SK-N-SH treated with all-trans-retinoic acid at 6 μM for 48 hours (cell line): ENCODE measurements around the gene CHD3.

Source experiments
- ATAC-seq: fragments of 200-7000 bp; cut with Tn5 transposase; 3 replicates; pipeline ENCODE4 v1.9.1; 2020; ENCODE audit warnings: mild to moderate bottlenecking, moderate library complexity
- BACH2 ChIP-seq: fragments of 250-450 bp; sonication (Bioruptor Pico); IDR thresholded peaks from 2 replicates; pipeline ENCODE4 v1.9.0; 2021; ENCODE audit warnings: mild to moderate bottlenecking, borderline replicate concordance
- CREB5 ChIP-seq: fragments of 250-450 bp; sonication (Bioruptor Pico); IDR thresholded peaks from 2 replicates; pipeline ENCODE4 v1.5.1; 2020; ENCODE audit warnings: low read depth, mild to moderate bottlenecking, moderate library complexity
- CSRNP3 ChIP-seq: fragments of 250-450 bp; sonication (Bioruptor Pico); IDR thresholded peaks from 2 replicates; pipeline ENCODE4 v1.5.1; 2021; ENCODE audit warnings: mild to moderate bottlenecking, moderate library complexity
- ESRRG ChIP-seq: fragments of 250-450 bp; sonication (Bioruptor Pico); IDR thresholded peaks from 2 replicates; pipeline ENCODE4 v1.6.1; 2021; ENCODE audit warnings: mild to moderate bottlenecking
- GLIS3 ChIP-seq: fragments of 250-450 bp; sonication (Bioruptor Pico); IDR thresholded peaks from 2 replicates; pipeline ENCODE4 v1.5.0; 2020; ENCODE audit warnings: mild to moderate bottlenecking, moderate library complexity
- OSR1 ChIP-seq: fragments of 250-450 bp; sonication (Bioruptor Pico); IDR thresholded peaks from 2 replicates; pipeline ENCODE4 v1.8.0; 2022; ENCODE audit warnings: moderate library complexity, mild to moderate bottlenecking, inconsistent platforms
- PATZ1 ChIP-seq: fragments of 250-450 bp; sonication (Bioruptor Pico); IDR thresholded peaks from 2 replicates; pipeline ENCODE4 v1.8.0; 2020; ENCODE audit warnings: mild to moderate bottlenecking, moderate library complexity, borderline replicate concordance
- POU6F1 ChIP-seq: fragments of 250-450 bp; sonication (Bioruptor Pico); IDR thresholded peaks from 2 replicates; pipeline ENCODE4 v1.8.0; 2021; ENCODE audit warnings: low read depth, mild to moderate bottlenecking, moderate library complexity, borderline replicate concordance
- RARB ChIP-seq: fragments of 250-450 bp; sonication (Bioruptor Pico); IDR thresholded peaks from 2 replicates; pipeline ENCODE4 v1.8.0; 2021; ENCODE audit warnings: mild to moderate bottlenecking, moderate library complexity
- SNAI2 ChIP-seq: fragments of 250-450 bp; sonication (Bioruptor Pico); IDR thresholded peaks from 2 replicates; pipeline ENCODE4 v1.5.0; 2020; ENCODE audit warnings: mild to moderate bottlenecking, moderate library complexity
- TCF4 ChIP-seq: fragments of 250-450 bp; sonication (Bioruptor Pico); IDR thresholded peaks from 2 replicates; pipeline ENCODE4 v1.8.0; 2021; ENCODE audit warnings: mild to moderate bottlenecking, moderate library complexity, borderline replicate concordance
- TOX ChIP-seq: fragments of 250-450 bp; sonication (Bioruptor Pico); IDR thresholded peaks from 2 replicates; pipeline ENCODE4 v1.8.0; 2021; ENCODE audit warnings: mild to moderate bottlenecking, moderate library complexity, borderline replicate concordance
- TSHZ2 ChIP-seq: fragments of 250-450 bp; sonication (Bioruptor Pico); IDR thresholded peaks from 2 replicates; pipeline ENCODE4 v1.5.0; 2020; ENCODE audit warnings: mild to moderate bottlenecking, moderate library complexity
- ZC3H10 ChIP-seq: fragments of 250-450 bp; sonication (Bioruptor Pico); IDR thresholded peaks from 2 replicates; pipeline ENCODE4 v1.5.1; 2021; ENCODE audit warnings: mild to moderate bottlenecking, moderate library complexity
- ZFP3 ChIP-seq: fragments of 250-450 bp; sonication (Bioruptor Pico); IDR thresholded peaks from 2 replicates; pipeline ENCODE4 v1.5.0; 2020; ENCODE audit warnings: mild to moderate bottlenecking, moderate library complexity
- ZFP30 ChIP-seq: fragments of 450-650 bp; formaldehyde crosslinking; IDR thresholded peaks from 2 replicates; pipeline ENCODE4 v1.5.0; 2022; ENCODE audit warnings: mild to moderate bottlenecking, moderate library complexity
- ZNF565 ChIP-seq: fragments of 450-650 bp; formaldehyde crosslinking; conservative IDR thresholded peaks from 2 replicates; pipeline ENCODE4 v1.5.0; 2020; ENCODE audit warnings: low read depth, mild to moderate bottlenecking, moderate library complexity
- ZNF70 ChIP-seq: fragments of 450-650 bp; formaldehyde crosslinking; IDR thresholded peaks from 2 replicates; pipeline ENCODE4 v1.5.0; 2020; ENCODE audit warnings: mild to moderate bottlenecking, moderate library complexity
- ZNF8 ChIP-seq: fragments of 450-650 bp; formaldehyde crosslinking; IDR thresholded peaks from 2 replicates; pipeline ENCODE4 v1.5.0; 2020; ENCODE audit warnings: mild to moderate bottlenecking, moderate library complexity

Gene CHD3

GRCh38 chr17:7887038-7887481 is 1.5 kb upstream of the CHD3 start:
- peak; percentile 7 for ATAC-seq
- TF ChIP-seq BACH2 (no peak), PATZ1 (peak; percentile 56; the same call in 1 of the 2 replicates), ZNF70 (CRISPR knock-in tag) (no peak)
- TF ChIP-seq, all 23 proteins: peak for 1

- peak; percentile 84 for ATAC-seq
- no peak for TF ChIP-seq ZFP3 (CRISPR knock-in tag)
- TF ChIP-seq ZFP30 = no peak
- TF ChIP-seq CSRNP3 (CRISPR knock-in tag) = no peak
- no peak for TF ChIP-seq RARB (CRISPR knock-in tag)
- no peak for TF ChIP-seq POU6F1
- no peak for TF ChIP-seq OSR1 (CRISPR knock-in tag)
- TF ChIP-seq TSHZ2 = no peak
- no peak for TF ChIP-seq ZNF70 (CRISPR knock-in tag)
- TF ChIP-seq ZNF8 (CRISPR knock-in tag) = no peak
- no peak for TF ChIP-seq PATZ1
- TF ChIP-seq TCF4 (CRISPR knock-in tag) = no peak
- no peak for TF ChIP-seq BACH2
- no peak for TF ChIP-seq TOX (CRISPR knock-in tag)
- TF ChIP-seq GLIS3 = no peak
- TF ChIP-seq CREB5 (CRISPR knock-in tag) = no peak
- no peak for TF ChIP-seq ZNF565 (CRISPR knock-in tag)
- TF ChIP-seq SNAI2 (CRISPR knock-in tag) = no peak
- TF ChIP-seq ESRRG (CRISPR knock-in tag) = no peak
- TF ChIP-seq ZC3H10 (CRISPR knock-in tag) = no peak
These were observed 956 bp upstream of the CHD3 start for GRCh38 chr17:7887482-7888183.
